ENCODE data around the gene STX7.
A peak's percentile ranks its signal among the peaks of the same experiment; 100 is the strongest.

Gene STX7

DNA sequence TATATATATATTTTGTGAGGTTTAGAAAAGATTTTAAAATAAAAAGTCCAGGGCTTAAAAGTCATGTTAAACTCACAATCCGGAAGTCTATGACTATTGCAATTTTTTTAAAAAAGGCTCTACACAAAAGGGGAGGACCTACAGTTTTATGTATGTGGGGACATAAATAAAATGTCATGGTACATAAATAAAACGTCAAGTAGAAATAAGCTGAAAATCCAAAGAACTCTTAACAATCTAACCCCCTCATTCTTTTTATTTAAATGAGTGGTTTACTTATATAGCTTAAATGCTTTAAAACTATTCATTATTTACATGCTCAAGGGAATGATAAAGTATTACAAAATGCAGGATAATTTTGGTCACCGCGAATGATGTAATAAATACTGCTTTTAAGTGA lies 36.2 kb downstream of the STX7 start:
- DNase-seq (ENCODE audit: low spot score), result no peak

DNA sequence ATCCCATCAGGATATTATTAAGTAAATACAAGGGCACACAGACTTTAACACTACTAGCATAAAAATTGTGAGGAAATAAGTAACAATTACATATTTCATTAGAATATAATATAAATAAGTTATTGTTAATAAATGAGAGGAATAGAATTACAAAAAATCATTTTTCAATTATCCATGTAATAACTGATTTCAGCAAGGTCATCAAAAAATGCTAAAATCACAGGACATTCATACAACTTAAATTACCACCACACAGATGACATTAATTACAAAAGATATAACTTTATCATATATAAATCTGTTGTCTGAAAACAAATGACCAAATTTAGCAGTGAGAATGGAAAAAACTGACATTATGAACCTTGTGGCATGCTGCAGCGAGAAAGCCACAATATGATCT lies 37.0 kb downstream of the STX7 start:
- DNase-seq (ENCODE audit: low spot score), result no peak

- no peak for DNase-seq (ENCODE audit: low spot score)
Observed at GRCh38 chr6:132471787-132472186, 41.1 kb downstream of the STX7 start.

- DNase-seq (ENCODE audit: low spot score), result no peak
Observed at GRCh38 chr6:132466952-132467351, 46.0 kb downstream of the STX7 start.

- no peak for DNase-seq (ENCODE audit: low spot score)
Observed at GRCh38 chr6:132465530-132466485, 47.1 kb downstream of the STX7 start.

- no peak for DNase-seq (ENCODE audit: low spot score)
Observed at GRCh38 chr6:132464538-132465256, 48.2 kb downstream of the STX7 start.

DNA sequence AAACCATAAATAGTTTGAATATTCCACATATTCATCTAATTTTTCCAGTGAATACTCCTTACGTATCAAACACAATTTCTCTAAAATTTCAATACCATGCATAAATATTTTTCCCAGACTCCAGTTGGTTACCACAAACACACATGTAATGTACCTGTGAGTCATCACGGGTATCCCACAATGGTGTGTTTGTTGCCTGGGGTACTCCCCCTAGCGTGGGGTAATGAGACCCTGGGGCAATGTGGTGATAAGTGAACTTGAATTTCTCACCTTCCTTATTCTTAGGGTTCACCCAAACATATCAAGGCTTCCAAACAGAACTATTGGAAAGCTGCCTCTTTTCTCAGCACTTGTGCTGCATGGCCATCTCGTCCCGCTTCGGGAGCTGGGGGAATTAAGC lies 51.0 kb downstream of the STX7 start:
- no peak for DNase-seq (ENCODE audit: low spot score)

DNA sequence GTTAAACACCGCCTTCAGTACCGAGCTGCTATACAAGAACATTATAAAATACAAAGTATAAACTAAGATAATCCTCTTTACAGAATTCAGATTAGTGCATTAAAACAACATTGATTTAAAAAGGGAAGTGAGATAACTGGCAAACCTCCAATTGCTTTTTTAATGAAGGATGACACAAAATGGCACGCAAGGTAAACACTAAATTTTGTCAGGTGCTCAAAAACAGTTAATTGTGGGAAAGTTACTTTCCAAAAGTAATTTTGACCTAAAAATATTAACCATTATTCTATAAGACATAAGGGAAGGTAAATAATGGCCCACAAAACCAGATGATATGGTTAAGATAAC lies 53.3 kb downstream of the STX7 start:
- DNase-seq (ENCODE audit: low spot score), result no peak

DNA sequence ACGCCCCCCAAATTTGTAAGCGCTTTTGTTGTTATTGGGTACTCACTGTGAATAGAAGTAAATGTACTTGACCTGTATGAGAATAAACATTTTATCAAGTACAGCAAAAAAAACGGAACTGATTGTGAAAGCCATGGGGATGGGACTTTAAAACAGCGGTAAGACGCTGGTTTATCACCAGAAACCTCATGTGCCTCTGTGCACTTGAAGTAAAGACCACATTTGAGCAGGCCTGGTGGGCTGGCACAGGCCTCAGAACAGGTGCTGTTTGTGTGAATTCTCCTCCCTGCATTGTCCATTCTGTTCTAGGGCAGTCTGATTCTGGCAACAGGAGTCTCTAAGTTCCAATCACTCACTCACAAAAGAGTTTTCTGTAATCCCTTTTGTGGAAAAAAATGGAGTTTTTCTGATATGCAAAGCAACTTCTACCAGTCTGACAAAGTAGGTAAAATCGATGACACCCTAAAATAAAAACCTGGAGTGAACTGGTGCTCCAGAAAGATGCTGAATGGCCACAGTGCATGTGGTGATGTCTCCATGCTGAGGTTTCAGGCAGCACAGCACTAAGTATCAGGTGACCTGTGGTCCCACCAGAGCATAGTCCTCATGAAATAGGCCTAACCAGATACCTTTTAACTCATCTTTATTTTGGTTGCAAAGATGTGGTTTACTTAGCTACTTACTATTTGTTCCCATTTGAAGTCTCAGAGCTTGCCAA lies 53.9 kb downstream of the STX7 start:
- DNase-seq (ENCODE audit: low spot score), result no peak

GRCh38 chr6:132456700-132457143 lies 56.2 kb downstream of the STX7 start:
- DNase-seq (ENCODE audit: low spot score), result peak; percentile 10

DNA sequence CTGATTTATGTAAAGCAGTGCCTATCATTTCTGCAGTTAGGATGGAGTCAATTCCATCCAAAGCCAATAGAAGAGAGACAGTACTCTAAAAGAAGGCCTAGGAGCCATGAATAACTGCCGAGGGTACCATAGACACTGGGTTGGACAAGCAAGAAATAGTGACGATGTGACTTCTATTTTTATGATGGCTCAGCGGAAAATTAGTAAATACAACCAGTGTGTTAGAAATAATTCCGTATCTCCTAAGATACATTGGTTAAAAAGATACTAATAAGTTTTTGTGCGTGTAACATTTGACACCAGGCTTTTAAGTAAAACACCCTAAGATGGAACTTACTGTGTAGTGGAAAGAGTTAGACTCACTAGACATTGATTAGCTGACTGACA lies 66.1 kb downstream of the STX7 start:
- DNase-seq (ENCODE audit: low spot score), result no peak

DNA sequence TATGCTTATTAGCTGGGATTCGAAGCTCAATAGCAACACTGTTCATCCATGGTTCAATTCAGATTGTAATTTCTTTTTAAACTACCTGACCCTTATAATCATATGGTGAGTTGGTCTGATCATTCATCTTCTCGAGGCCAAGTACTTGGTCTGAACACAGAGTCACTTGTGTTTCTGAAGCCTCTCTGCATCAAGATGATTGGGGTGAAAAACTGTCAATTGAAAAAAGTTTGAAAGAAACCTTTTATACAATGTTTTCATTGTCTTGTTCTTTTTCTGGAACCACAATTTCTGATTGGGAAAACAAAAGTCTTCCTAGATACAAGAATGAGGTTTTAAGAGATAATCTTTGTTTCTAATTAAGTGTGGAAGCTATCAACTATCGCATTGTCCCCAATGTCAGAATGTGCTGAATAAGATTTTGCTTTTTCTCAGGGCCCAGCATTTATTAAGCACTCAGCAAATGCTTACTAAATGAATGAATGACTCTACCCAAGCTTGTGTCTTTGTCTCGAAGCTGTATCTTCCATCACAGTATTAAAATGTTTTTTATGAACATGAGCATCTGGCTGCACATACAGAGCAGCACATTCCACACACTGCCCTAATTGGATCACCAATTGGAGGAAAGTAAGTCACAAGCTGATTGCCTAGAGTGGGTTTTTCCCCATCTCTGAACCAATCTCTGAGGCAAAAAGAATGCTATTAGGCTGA lies 66.6 kb downstream of the STX7 start:
- DNase-seq (ENCODE audit: low spot score), result no peak

GRCh38 chr6:132445201-132445951 lies 67.5 kb downstream of the STX7 start:
- no peak for DNase-seq (ENCODE audit: low spot score)

- DNase-seq (ENCODE audit: low spot score), result no peak
Observed at GRCh38 chr6:132443206-132443605, 69.7 kb downstream of the STX7 start.

- no peak for DNase-seq (ENCODE audit: low spot score)
Observed at GRCh38 chr6:132430110-132430509, 82.8 kb downstream of the STX7 start.

GRCh38 chr6:132425176-132425575 lies 87.7 kb downstream of the STX7 start:
- no peak for DNase-seq (ENCODE audit: low spot score)

- no peak for DNase-seq (ENCODE audit: low spot score)
Observed at GRCh38 chr6:132423839-132424238, 89.1 kb downstream of the STX7 start.

GRCh38 chr6:132418235-132418965 lies 94.5 kb downstream of the STX7 start:
- no peak for DNase-seq (ENCODE audit: low spot score)

DNA sequence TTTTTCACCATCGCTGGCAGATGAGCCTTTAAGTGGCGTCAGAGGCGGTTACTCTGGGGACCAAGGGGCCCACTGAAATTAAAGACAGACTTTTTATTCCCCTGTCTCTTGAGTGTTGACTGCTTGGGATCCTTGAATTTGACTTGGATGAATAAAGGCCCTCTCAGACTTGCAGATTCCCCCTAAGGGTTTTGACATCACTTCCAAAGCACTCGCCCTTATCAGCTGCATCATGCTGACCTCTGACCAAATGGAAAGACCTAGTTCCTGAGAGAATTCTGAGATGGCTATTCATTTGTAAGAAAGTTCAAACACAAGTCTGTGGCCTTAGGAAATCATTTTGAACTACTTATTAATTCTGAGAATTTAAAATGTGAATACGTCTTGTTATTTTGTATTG lies 98.2 kb downstream of the STX7 start:
- DNase-seq (ENCODE audit: low spot score), result no peak

- no peak for DNase-seq (ENCODE audit: low spot score)
Observed at GRCh38 chr6:132414322-132414721, 98.6 kb downstream of the STX7 start.

GRCh38 chr6:132413499-132413802 lies 99.5 kb downstream of the STX7 start:
- no peak for DNase-seq (ENCODE audit: low spot score)

Data from iPS-NIHi11 (cell line).